Measurements from ENCODE around the gene LYL1. TPM values are rescaled to one million over a fixed set of nuclear protein-coding genes. Genes with fewer than 3 reads are reported as not detected.

Gene LYL1
- total and polyA plus RNA-seq, 2 of the 13 experiments (the other 11 are each of a cell fraction or from before 2014, with no cell fraction given) = 0.75 to 0.92 TPM

DNA sequence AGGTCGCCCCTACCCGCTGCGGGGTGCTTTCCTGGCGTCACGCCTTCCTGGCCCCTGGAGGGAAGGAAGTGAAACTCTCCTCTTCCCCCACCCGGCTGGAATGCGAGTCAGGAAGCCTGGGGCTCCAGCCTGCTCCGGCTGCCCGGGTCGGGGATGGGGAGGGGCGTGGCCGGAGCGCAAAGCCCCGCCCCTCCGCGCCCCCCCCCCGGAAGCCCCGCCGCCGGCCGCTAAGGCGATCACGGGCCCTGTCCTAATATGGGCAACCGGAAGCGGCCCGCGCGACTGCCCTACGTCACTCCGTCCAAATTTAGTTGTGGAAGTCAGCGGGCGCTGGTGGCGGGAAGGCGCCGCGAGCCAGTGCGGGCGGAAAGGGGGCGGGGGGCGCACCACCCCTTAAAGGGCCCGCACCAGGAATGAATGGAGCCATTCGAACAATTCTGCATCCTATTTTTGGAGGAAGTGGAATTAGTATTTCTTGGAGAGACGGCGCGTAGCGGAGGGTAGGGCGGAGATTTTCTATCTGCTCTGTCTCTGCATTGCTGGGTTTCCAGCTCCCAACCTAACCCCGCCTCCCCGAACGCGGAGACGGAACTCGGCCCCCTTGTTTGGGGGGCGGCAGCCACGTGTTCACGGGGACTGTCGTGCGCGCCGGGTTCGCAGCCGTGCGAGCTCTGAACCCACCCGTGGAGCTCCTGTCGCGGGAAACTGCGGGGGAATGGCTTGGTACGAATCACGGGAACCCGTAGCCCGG, 49.1 kb upstream of the LYL1 start (continued):
- TF ChIP-seq, protein P1, sequence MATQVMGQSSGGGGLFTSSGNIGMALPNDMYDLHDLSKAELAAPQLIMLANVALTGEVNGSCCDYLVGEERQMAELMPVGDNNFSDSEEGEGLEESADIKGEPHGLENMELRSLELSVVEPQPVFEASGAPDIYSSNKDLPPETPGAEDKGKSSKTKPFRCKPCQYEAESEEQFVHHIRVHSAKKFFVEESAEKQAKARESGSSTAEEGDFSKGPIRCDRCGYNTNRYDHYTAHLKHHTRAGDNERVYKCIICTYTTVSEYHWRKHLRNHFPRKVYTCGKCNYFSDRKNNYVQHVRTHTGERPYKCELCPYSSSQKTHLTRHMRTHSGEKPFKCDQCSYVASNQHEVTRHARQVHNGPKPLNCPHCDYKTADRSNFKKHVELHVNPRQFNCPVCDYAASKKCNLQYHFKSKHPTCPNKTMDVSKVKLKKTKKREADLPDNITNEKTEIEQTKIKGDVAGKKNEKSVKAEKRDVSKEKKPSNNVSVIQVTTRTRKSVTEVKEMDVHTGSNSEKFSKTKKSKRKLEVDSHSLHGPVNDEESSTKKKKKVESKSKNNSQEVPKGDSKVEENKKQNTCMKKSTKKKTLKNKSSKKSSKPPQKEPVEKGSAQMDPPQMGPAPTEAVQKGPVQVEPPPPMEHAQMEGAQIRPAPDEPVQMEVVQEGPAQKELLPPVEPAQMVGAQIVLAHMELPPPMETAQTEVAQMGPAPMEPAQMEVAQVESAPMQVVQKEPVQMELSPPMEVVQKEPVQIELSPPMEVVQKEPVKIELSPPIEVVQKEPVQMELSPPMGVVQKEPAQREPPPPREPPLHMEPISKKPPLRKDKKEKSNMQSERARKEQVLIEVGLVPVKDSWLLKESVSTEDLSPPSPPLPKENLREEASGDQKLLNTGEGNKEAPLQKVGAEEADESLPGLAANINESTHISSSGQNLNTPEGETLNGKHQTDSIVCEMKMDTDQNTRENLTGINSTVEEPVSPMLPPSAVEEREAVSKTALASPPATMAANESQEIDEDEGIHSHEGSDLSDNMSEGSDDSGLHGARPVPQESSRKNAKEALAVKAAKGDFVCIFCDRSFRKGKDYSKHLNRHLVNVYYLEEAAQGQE (IDR thresholded peaks at IDR 0.05; ENCODE audit: borderline replicate concordance in 1 of 2, low read depth in 1 of 2, low read length in 2 of 2) = no peak
- TF ChIP-seq RARG (CRISPR knock-in tag; IDR thresholded peaks at IDR 0.05; ENCODE audit: low read depth) = no peak
- peak; percentile 47; the same call in 1 of the 2 replicates for TF ChIP-seq KLF15 (CRISPR knock-in tag; IDR thresholded peaks at IDR 0.05; ENCODE audit: borderline replicate concordance)
- no peak for TF ChIP-seq ATF1 (CRISPR knock-in tag; IDR thresholded peaks at IDR 0.05)
- no peak for TF ChIP-seq MXD3 (CRISPR knock-in tag; IDR thresholded peaks at IDR 0.05)
- TF ChIP-seq HINFP (CRISPR knock-in tag; IDR thresholded peaks at IDR 0.05; ENCODE audit: low read depth) = peak; percentile 27; the same call in 1 of the 2 replicates
- peak; percentile 43; the same call in 1 of the 2 replicates for TF ChIP-seq KLF6 (CRISPR knock-in tag; IDR thresholded peaks at IDR 0.05)
- no peak; the same call in 1 of the 2 replicates for TF ChIP-seq NR2C2 (CRISPR knock-in tag; IDR thresholded peaks at IDR 0.05; ENCODE audit: borderline replicate concordance)
- TF ChIP-seq ZNF546 (CRISPR knock-in tag; conservative IDR thresholded peaks at IDR 0.05) = 0 out of 2 replicates have a peak, but pooled peaks have one; percentile 29
- TF ChIP-seq HHEX (CRISPR knock-in tag; IDR thresholded peaks at IDR 0.05) = no peak
- TF ChIP-seq KLF11 (CRISPR knock-in tag; IDR thresholded peaks at IDR 0.05) = no peak
- TF ChIP-seq TBX2 (CRISPR knock-in tag; IDR thresholded peaks at IDR 0.05; ENCODE audit: borderline replicate concordance) = peak; percentile 37
- peak; percentile 47 for TF ChIP-seq RXRB (CRISPR knock-in tag; IDR thresholded peaks at IDR 0.05; ENCODE audit: borderline replicate concordance)
- TF ChIP-seq, protein P2, sequence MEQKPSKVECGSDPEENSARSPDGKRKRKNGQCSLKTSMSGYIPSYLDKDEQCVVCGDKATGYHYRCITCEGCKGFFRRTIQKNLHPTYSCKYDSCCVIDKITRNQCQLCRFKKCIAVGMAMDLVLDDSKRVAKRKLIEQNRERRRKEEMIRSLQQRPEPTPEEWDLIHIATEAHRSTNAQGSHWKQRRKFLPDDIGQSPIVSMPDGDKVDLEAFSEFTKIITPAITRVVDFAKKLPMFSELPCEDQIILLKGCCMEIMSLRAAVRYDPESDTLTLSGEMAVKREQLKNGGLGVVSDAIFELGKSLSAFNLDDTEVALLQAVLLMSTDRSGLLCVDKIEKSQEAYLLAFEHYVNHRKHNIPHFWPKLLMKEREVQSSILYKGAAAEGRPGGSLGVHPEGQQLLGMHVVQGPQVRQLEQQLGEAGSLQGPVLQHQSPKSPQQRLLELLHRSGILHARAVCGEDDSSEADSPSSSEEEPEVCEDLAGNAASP (CRISPR knock-in tag; IDR thresholded peaks at IDR 0.05; ENCODE audit: borderline replicate concordance) = peak; percentile 75
- no peak for TF ChIP-seq ZNF24 (IDR thresholded peaks at IDR 0.05)
- peak; percentile 25; the same call in 1 of the 2 replicates for TF ChIP-seq ZNF367 (CRISPR knock-in tag; IDR thresholded peaks at IDR 0.05; ENCODE audit: borderline replicate concordance)
- 0 out of 2 replicates have a peak, but pooled peaks have one; percentile 22 for TF ChIP-seq ZNF296 (CRISPR knock-in tag; conservative IDR thresholded peaks at IDR 0.05)
- TF ChIP-seq RELA (CRISPR knock-in tag; IDR thresholded peaks at IDR 0.05) = no peak; the same call in 1 of the 2 replicates
